NB4 (cell line): ENCODE data around the gene C11orf52.

Experiments
- POLR2A ChIP-seq: IDR thresholded peaks from 2 replicates; pipeline ENCODE4 v1.6.1; 2011; ENCODE audit warnings: mild to moderate bottlenecking; ENCODE audit not compliant: insufficient read length; ENCODE audit errors: extremely low read depth
- TF ChIP-seq, protein P1 (sequence below): IDR thresholded peaks from one replicate; pipeline ENCODE4 v1.5.1; 2012; ENCODE audit warnings: low read depth, low read length
- TF ChIP-seq, protein P2 (sequence below): IDR thresholded peaks from 2 replicates; pipeline ENCODE4 v1.6.1; 2011; ENCODE audit warnings: low read depth, low read length

DNA sequence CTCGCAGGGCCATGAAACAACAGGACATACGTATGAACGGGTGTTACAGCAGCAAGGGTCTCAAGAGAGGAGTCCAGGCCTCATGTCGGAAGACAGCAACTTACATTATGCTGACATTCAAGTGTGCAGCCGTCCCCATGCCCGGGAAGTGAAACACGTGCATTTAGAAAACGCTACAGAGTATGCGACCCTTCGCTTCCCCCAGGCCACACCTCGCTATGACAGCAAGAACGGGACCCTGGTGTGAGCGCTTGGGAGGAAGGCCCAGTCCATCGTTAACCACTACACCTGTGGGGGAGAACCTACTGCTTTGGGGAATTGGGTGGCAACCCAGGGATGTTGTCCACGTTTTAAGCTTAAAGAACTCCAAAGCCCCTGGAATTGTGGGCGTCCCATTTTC, 7.2 kb downstream of the C11orf52 start:
- TF ChIP-seq, protein P1, sequence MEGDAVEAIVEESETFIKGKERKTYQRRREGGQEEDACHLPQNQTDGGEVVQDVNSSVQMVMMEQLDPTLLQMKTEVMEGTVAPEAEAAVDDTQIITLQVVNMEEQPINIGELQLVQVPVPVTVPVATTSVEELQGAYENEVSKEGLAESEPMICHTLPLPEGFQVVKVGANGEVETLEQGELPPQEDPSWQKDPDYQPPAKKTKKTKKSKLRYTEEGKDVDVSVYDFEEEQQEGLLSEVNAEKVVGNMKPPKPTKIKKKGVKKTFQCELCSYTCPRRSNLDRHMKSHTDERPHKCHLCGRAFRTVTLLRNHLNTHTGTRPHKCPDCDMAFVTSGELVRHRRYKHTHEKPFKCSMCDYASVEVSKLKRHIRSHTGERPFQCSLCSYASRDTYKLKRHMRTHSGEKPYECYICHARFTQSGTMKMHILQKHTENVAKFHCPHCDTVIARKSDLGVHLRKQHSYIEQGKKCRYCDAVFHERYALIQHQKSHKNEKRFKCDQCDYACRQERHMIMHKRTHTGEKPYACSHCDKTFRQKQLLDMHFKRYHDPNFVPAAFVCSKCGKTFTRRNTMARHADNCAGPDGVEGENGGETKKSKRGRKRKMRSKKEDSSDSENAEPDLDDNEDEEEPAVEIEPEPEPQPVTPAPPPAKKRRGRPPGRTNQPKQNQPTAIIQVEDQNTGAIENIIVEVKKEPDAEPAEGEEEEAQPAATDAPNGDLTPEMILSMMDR, result no peak
- no peak for TF ChIP-seq POLR2A
- TF ChIP-seq, protein P2, sequence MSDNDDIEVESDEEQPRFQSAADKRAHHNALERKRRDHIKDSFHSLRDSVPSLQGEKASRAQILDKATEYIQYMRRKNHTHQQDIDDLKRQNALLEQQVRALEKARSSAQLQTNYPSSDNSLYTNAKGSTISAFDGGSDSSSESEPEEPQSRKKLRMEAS, result no peak
